HL-60 (cell line): Measurements from ENCODE around the gene TPO.

Experiments
- GABPA ChIP-seq: IDR thresholded peaks from 2 replicates; pipeline ENCODE4 v1.6.1; 2012; ENCODE audit warnings: low read depth
- POLR2AphosphoS5 ChIP-seq: IDR thresholded peaks from 2 replicates; pipeline ENCODE4 v1.6.1; 2012; ENCODE audit warnings: low read depth
- TF ChIP-seq, protein P1 (sequence below): IDR thresholded peaks from one replicate; pipeline ENCODE4 v1.5.1; 2011; ENCODE audit warnings: low read length, control low read depth, inconsistent platforms; ENCODE audit not compliant: insufficient read depth
- TF ChIP-seq, protein P2 (sequence below): IDR thresholded peaks from 2 replicates; pipeline ENCODE4 v1.6.1; 2012; ENCODE audit warnings: low read depth; ENCODE audit not compliant: insufficient replicate concordance

DNA sequence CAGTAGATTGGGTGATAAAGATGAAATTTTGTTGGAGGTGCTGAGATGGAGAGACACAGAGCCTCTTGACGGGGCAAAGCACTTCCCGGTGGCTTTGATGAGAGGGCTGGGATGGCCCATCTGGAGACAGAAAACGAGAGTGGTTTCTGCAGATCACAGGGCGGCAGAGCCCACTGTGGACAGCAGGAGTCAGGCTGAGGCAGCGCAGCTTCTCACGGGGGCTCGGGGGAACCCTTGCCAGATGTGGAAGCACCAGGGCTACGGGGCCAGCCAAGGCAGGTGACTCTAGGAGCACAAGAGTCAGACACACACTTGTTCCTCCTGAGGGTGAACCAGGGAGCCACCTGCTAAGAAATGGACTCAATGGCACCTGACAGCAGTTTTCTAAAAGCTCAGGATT lies 78.5 kb downstream of the TPO start:
- TF ChIP-seq, protein P1, sequence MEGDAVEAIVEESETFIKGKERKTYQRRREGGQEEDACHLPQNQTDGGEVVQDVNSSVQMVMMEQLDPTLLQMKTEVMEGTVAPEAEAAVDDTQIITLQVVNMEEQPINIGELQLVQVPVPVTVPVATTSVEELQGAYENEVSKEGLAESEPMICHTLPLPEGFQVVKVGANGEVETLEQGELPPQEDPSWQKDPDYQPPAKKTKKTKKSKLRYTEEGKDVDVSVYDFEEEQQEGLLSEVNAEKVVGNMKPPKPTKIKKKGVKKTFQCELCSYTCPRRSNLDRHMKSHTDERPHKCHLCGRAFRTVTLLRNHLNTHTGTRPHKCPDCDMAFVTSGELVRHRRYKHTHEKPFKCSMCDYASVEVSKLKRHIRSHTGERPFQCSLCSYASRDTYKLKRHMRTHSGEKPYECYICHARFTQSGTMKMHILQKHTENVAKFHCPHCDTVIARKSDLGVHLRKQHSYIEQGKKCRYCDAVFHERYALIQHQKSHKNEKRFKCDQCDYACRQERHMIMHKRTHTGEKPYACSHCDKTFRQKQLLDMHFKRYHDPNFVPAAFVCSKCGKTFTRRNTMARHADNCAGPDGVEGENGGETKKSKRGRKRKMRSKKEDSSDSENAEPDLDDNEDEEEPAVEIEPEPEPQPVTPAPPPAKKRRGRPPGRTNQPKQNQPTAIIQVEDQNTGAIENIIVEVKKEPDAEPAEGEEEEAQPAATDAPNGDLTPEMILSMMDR: no peak
- TF ChIP-seq GABPA (no peak), POLR2AphosphoS5 (no peak)
- TF ChIP-seq, protein P2, sequence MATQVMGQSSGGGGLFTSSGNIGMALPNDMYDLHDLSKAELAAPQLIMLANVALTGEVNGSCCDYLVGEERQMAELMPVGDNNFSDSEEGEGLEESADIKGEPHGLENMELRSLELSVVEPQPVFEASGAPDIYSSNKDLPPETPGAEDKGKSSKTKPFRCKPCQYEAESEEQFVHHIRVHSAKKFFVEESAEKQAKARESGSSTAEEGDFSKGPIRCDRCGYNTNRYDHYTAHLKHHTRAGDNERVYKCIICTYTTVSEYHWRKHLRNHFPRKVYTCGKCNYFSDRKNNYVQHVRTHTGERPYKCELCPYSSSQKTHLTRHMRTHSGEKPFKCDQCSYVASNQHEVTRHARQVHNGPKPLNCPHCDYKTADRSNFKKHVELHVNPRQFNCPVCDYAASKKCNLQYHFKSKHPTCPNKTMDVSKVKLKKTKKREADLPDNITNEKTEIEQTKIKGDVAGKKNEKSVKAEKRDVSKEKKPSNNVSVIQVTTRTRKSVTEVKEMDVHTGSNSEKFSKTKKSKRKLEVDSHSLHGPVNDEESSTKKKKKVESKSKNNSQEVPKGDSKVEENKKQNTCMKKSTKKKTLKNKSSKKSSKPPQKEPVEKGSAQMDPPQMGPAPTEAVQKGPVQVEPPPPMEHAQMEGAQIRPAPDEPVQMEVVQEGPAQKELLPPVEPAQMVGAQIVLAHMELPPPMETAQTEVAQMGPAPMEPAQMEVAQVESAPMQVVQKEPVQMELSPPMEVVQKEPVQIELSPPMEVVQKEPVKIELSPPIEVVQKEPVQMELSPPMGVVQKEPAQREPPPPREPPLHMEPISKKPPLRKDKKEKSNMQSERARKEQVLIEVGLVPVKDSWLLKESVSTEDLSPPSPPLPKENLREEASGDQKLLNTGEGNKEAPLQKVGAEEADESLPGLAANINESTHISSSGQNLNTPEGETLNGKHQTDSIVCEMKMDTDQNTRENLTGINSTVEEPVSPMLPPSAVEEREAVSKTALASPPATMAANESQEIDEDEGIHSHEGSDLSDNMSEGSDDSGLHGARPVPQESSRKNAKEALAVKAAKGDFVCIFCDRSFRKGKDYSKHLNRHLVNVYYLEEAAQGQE: no peak
